Prostate gland (tissue), 2 donors: ENCODE results near the gene ZNF74.
"Not testable (repeated sequence)": the region's sequence is repeated elsewhere in the genome, so short reads cannot be mapped to it uniquely, and the experiment has no call there.

Source experiments
- CTCF ChIP-seq, 4 experiments: fragments of 200-600 bp in 2 of 4; fragments of 450-650 bp in 2 of 4; sonication (generic) in 2 of 4; IDR thresholded peaks; 1 replicate in 3 of 4; 2 replicates in 1 of 4; pipeline ENCODE4 v1.5.1; 2016 to 2019; ENCODE audit warnings: antibody characterized with exemption in 4 of 4, mild to moderate bottlenecking in 2 of 4, moderate library complexity in 2 of 4
- POLR2A ChIP-seq: fragments of 450-650 bp; IDR thresholded peaks from one replicate; pipeline ENCODE4 v1.6.1; 2016; ENCODE audit warnings: antibody characterized with exemption, mild to moderate bottlenecking
- POLR2AphosphoS5 ChIP-seq: sonication (generic); formaldehyde crosslinking; IDR thresholded peaks from one replicate; pipeline ENCODE4 v1.6.1; 2017; ENCODE audit warnings: antibody characterized with exemption

GRCh38 chr22:20373195-20373706 is 20.7 kb upstream of the ZNF74 start:
- TF ChIP-seq CTCF (IDR thresholded peaks at IDR 0.05); POLR2A; POLR2AphosphoS5: not testable (repeated sequence)
